SK-N-SH (cell line): ENCODE data around the gene ACACA. TPM values are rescaled to one million over a fixed set of nuclear protein-coding genes. Genes with fewer than 3 reads are reported as not detected.
A peak's percentile ranks its signal among the peaks of the same experiment; 100 is the strongest.

ENCODE experiments used
- CTCF ChIA-PET: fragments of 300-600, 350-600 bp; formaldehyde crosslinking; extraction: SDS; loops from one replicate; lab custom pipeline; 2021; lab: Yijun Ruan, JAX
- POLR2A ChIA-PET: fragments of 350-600 bp; sonication (Branson Sonifier 250); formaldehyde crosslinking; extraction: SDS; loops from one replicate; lab custom pipeline; 2020; ENCODE audit warnings: antibody characterized with exemption, inconsistent platforms; lab: Yijun Ruan, JAX
- DNase-seq: peaks from one replicate; pipeline ENCODE4 v3.0.0; 2012
- H2AFZ ChIP-seq: fragments of 200-600 bp; sonication (generic); 2 replicates; pipeline ENCODE4 v1.8.1; 2016; ENCODE audit warnings: antibody characterized with exemption, mild to moderate bottlenecking, low read depth
- H3F3A ChIP-seq: fragments of 200-600 bp; sonication (generic); replicated peaks from 2 replicates; pipeline ENCODE3; 2016; ENCODE audit warnings: antibody characterized with exemption, mild to moderate bottlenecking; ENCODE audit not compliant: insufficient read depth
- H3K27ac ChIP-seq, 2 experiments: fragments of 200-500 bp in 1 of 2; fragments of 200-600 bp in 1 of 2; sonication (Bioruptor generic) in 1 of 2; sonication (generic), shearing (Covaris generic) in 1 of 2; 2 replicates each; pipeline versions ENCODE4 v1.5.1 to v1.6.1; 2014 to 2016; ENCODE audit warnings: low read depth in 2 of 2, inconsistent platforms in 1 of 2, low read length in 1 of 2, mild to moderate bottlenecking in 1 of 2, mixed read lengths in 1 of 2
- H3K27me3 ChIP-seq: fragments of 200-600 bp; sonication (generic), shearing (Covaris generic); 2 replicates; pipeline ENCODE4 v1.6.1; 2016; ENCODE audit warnings: mixed run types; ENCODE audit not compliant: insufficient read depth
- H3K36me3 ChIP-seq, 2 experiments: fragments of 200-500 bp in 1 of 2; fragments of 200-600 bp in 1 of 2; sonication (Bioruptor generic) in 1 of 2; sonication (generic) in 1 of 2; replicated peaks in 1 of 2; 2 replicates each; pipeline versions ENCODE3 to v1.5.1; 2014 to 2016; ENCODE audit warnings: low read length in 1 of 2, mild to moderate bottlenecking in 1 of 2; ENCODE audit not compliant: insufficient read depth in 2 of 2, control insufficient read depth in 1 of 2
- H3K4me1 ChIP-seq, 2 experiments: fragments of 200-500 bp in 1 of 2; fragments of 200-600 bp in 1 of 2; sonication (Bioruptor generic) in 1 of 2; sonication (generic), shearing (Covaris generic) in 1 of 2; 2 replicates each; pipeline versions ENCODE4 v1.5.1 to v1.6.1; 2014 to 2016; ENCODE audit warnings: low read depth in 1 of 2, low read length in 1 of 2, mixed run types in 1 of 2; ENCODE audit not compliant: insufficient read depth in 2 of 2, control insufficient read depth in 1 of 2
- H3K4me2 ChIP-seq: fragments of 200-600 bp; sonication (generic), shearing (Covaris generic); 2 replicates; pipeline ENCODE4 v1.6.1; 2017; ENCODE audit warnings: mixed run types
- H3K4me3 ChIP-seq, 2 experiments: fragments of 200-500 bp in 1 of 2; fragments of 200-600 bp in 1 of 2; sonication (Bioruptor generic) in 1 of 2; sonication (generic), shearing (Covaris generic) in 1 of 2; 2 replicates each; pipeline versions ENCODE4 v1.5.1 to v1.8.1; 2014 to 2016; ENCODE audit warnings: low read depth in 2 of 2, inconsistent platforms in 1 of 2, low read length in 1 of 2, mild to moderate bottlenecking in 1 of 2, mixed read lengths in 1 of 2, moderate library complexity in 1 of 2
- H3K79me2 ChIP-seq: fragments of 200-600 bp; sonication (generic); 2 replicates; pipeline ENCODE4 v1.8.1; 2017; ENCODE audit warnings: mild to moderate bottlenecking; ENCODE audit not compliant: insufficient read depth
- H3K9ac ChIP-seq: fragments of 200-600 bp; sonication (generic); 2 replicates; pipeline ENCODE4 v1.6.1; 2017; ENCODE audit warnings: mixed run types
- H3K9me2 ChIP-seq: fragments of 200-600 bp; sonication (generic); 2 replicates; pipeline ENCODE4 v1.6.1; 2017; ENCODE audit warnings: mixed run types
- H3K9me3 ChIP-seq: fragments of 200-600 bp; sonication (generic); 2 replicates; pipeline ENCODE4 v1.6.1; 2017; ENCODE audit warnings: mixed run types, mild to moderate bottlenecking, moderate library complexity
- H4K20me1 ChIP-seq: fragments of 200-600 bp; sonication (generic); 2 replicates; pipeline ENCODE4 v1.6.1; 2017; ENCODE audit warnings: mild to moderate bottlenecking, mixed run types; ENCODE audit not compliant: insufficient read depth
- CHD2 ChIP-seq: fragments of 150-350 bp; IDR thresholded peaks from 2 replicates; pipeline ENCODE4 v1.6.1; 2018; ENCODE audit warnings: low read length; ENCODE audit not compliant: partially characterized antibody
- ELF1 ChIP-seq: IDR thresholded peaks from 2 replicates; pipeline ENCODE4 v1.4.0; 2012
- EP300 ChIP-seq, 2 experiments: IDR thresholded peaks; 2 replicates each; pipeline versions ENCODE4 v1.4.0 to v1.6.1; 2012; ENCODE audit warnings: borderline replicate concordance in 1 of 2, low read depth in 1 of 2, low read length in 1 of 2
- EZH2phosphoT487 ChIP-seq: fragments of 200-600 bp; sonication (generic); IDR thresholded peaks from 2 replicates; pipeline ENCODE4 v1.6.1; 2017; ENCODE audit warnings: low read depth, mixed run types, mild to moderate bottlenecking, antibody characterized with exemption, moderate library complexity, borderline replicate concordance
- FOXJ3 ChIP-seq: sonication (generic); formaldehyde crosslinking; IDR thresholded peaks from 2 replicates; pipeline ENCODE4 v1.5.1; 2020; ENCODE audit warnings: mild to moderate bottlenecking, missing genetic modification reagents
- FOXM1 ChIP-seq: IDR thresholded peaks from 2 replicates; pipeline ENCODE4 v1.4.0; 2012; ENCODE audit warnings: low read depth, mild to moderate bottlenecking
- GATA2 ChIP-seq: sonication (generic); formaldehyde crosslinking; IDR thresholded peaks from 2 replicates; pipeline ENCODE4 v1.5.0; 2020; ENCODE audit warnings: mild to moderate bottlenecking, missing genetic modification reagents
- MAX ChIP-seq: IDR thresholded peaks from 2 replicates; pipeline ENCODE4 v1.4.0; 2012; ENCODE audit warnings: low read depth
- MEF2A ChIP-seq: IDR thresholded peaks from 2 replicates; pipeline ENCODE4 v1.4.0; 2012; ENCODE audit warnings: low read depth, borderline replicate concordance
- MXI1 ChIP-seq: IDR thresholded peaks from 2 replicates; pipeline ENCODE4 v1.6.1; 2012; ENCODE audit warnings: mild to moderate bottlenecking, low read depth, low read length, improper control_type of control experiment
- NFIC ChIP-seq: IDR thresholded peaks from 2 replicates; pipeline ENCODE4 v1.4.0; 2012; ENCODE audit warnings: borderline replicate concordance
- NRF1 ChIP-seq: IDR thresholded peaks from 2 replicates; pipeline ENCODE4 v1.6.1; 2012; ENCODE audit warnings: low read depth, mild to moderate bottlenecking, low read length
- POLR2AphosphoS5 ChIP-seq: IDR thresholded peaks from 2 replicates; pipeline ENCODE4 v1.6.1; 2012; ENCODE audit warnings: low read depth, low read length
- RAD21 ChIP-seq: IDR thresholded peaks from 2 replicates; pipeline ENCODE4 v1.6.1; 2012; ENCODE audit warnings: mild to moderate bottlenecking, low read length
- RFX5 ChIP-seq: IDR thresholded peaks from 2 replicates; pipeline ENCODE4 v1.6.1; 2012; ENCODE audit warnings: mild to moderate bottlenecking, improper control_type of control experiment, low read length
- RXRA ChIP-seq: IDR thresholded peaks from 2 replicates; pipeline ENCODE4 v1.4.0; 2012; ENCODE audit warnings: low read depth, mild to moderate bottlenecking, borderline replicate concordance
- SIN3A ChIP-seq: IDR thresholded peaks from 2 replicates; pipeline ENCODE4 v1.6.1; 2012; ENCODE audit warnings: low read depth, mild to moderate bottlenecking, low read length, moderate library complexity, borderline replicate concordance
- TAF1 ChIP-seq: IDR thresholded peaks from 2 replicates; pipeline ENCODE4 v1.6.1; 2012; ENCODE audit warnings: low read depth, mild to moderate bottlenecking, low read length, moderate library complexity, borderline replicate concordance
- TEAD4 ChIP-seq: IDR thresholded peaks from 2 replicates; pipeline ENCODE4 v1.4.0; 2012; ENCODE audit warnings: mild to moderate bottlenecking, borderline replicate concordance; ENCODE audit not compliant: insufficient read depth
- USF2 ChIP-seq: fragments of 150-350 bp; IDR thresholded peaks from 2 replicates; pipeline ENCODE4 v1.6.1; 2017; ENCODE audit warnings: antibody characterized with exemption, low read length, low read depth, borderline replicate concordance
- ZBTB33 ChIP-seq: IDR thresholded peaks from 2 replicates; pipeline ENCODE4 v1.4.0; 2012; ENCODE audit warnings: low read depth, borderline replicate concordance
- WGBS: methylation state at CpG from one replicate; pipeline ENCODE4 v1.1.6; 2017; ENCODE audit warnings: low lambda C conversion rate; 5-methylcytosine and 5-hydroxymethylcytosine counted together
- polyA plus RNA-seq, 3 experiments: library from polyadenylated mRNA; depleted of rRNA; stranded (reverse); fragments of >200 nt; gene quantifications; 2 replicates each; pipeline ENCODE4 v1.2.3, GENCODE V29; 2012

The ACACA gene
- polyA plus RNA-seq, 1 of the 3 experiments (the other 2 are of a cell fraction): 27.2 TPM

GRCh38 chr17:37147301-37147812, 259.3 kb downstream of the ACACA start:
- peaks cover 11 to 32% of the 10 kb centered on the region in 2 experiments; a peak in 3 of 4 replicates for H3K4me1 ChIP-seq
- H3K9ac ChIP-seq: no peak overlapping the region; the same call in 1 of the 2 replicates
- H3K36me3 ChIP-seq: peaks cover 15 to 17% of the 10 kb centered on the region in 2 experiments
- peak overlapping the region; percentile 3; the same call in 1 of the 2 replicates for H2AFZ ChIP-seq
- DNase-seq: no peak
- WGBS: 32% methylated on average over 4 of the region's 4 CpGs
- no peak overlapping the region for H3K4me3 ChIP-seq
- no peaks in the 10 kb centered on the region for H3K27me3 ChIP-seq
- no peaks in the 10 kb centered on the region for H4K20me1 ChIP-seq
- CTCF ChIA-PET: interaction anchor here (0.7 to 3.3 kb wide), 5 partner anchors 8 to 522 kb away, joined by 3 to 13 read pairs (median 4); no protein-coding TSS in a partner anchor
- H3K27ac ChIP-seq: peak overlapping the region; percentile 2 to 78; a peak in 3 of 4 replicates
- no peaks in the 10 kb centered on the region for H3K9me2 ChIP-seq
- POLR2A ChIA-PET: interaction anchor here (0.6 to 1.1 kb wide), 3 partner anchors 17 to 91 kb away, joined by 4 read pairs; no protein-coding TSS in a partner anchor
- no peaks in the 10 kb centered on the region for H3F3A ChIP-seq
- no peaks in the 10 kb centered on the region for H3K9me3 ChIP-seq
- no peak for TF ChIP-seq ELF1
- TF ChIP-seq NRF1: no peak
- no peak for TF ChIP-seq EP300 (IDR thresholded peaks at IDR 0.05; ENCODE audit: borderline replicate concordance in 1 of 2, low read depth in 1 of 2, low read length in 1 of 2)
- TF ChIP-seq TEAD4: no peak
- no peak for TF ChIP-seq GATA2 (CRISPR knock-in tag)
- TF ChIP-seq MEF2A: no peak
- TF ChIP-seq RFX5: no peak
- no peak for TF ChIP-seq ZBTB33
- TF ChIP-seq EZH2phosphoT487: no peak
- no peak for TF ChIP-seq MAX
- TF ChIP-seq NFIC: no peak
- TF ChIP-seq, all 33 proteins: peak for 0
- H3K79me2 ChIP-seq: no peaks in the 10 kb centered on the region
- H3K4me2 ChIP-seq: peak overlapping the region; percentile 51

GRCh38 chr17:37146086-37147064, 260.3 kb downstream of the ACACA start:
- Histone ChIP-seq H3K36me3 (peaks cover 14 to 17% of the 10 kb centered on the region in 2 experiments), H3K79me2 (no peaks in the 10 kb centered on the region), H3K9me3 (no peaks in the 10 kb centered on the region), H3K4me1 (peaks cover 11 to 32% of the 10 kb centered on the region in 2 experiments; a peak in 3 of 4 replicates), H3K4me2 (no peak overlapping the region; the same call in 1 of the 2 replicates), H4K20me1 (no peaks in the 10 kb centered on the region), H3K9me2 (no peaks in the 10 kb centered on the region), H3K4me3 (no peak overlapping the region), H3K9ac (no peak overlapping the region), H3K27ac (peak overlapping the region in 1 of 2 experiments; percentile 78; a peak in 2 of 4 replicates), H3K27me3 (no peaks in the 10 kb centered on the region), H2AFZ (no peak overlapping the region), H3F3A (no peaks in the 10 kb centered on the region)
- WGBS: 69% methylated on average over 8 of the region's 8 CpGs
- DNase-seq: peak; percentile 45
- ChIA-PET CTCF (interaction anchor here (1.5 to 3.3 kb wide), 2 partner anchors 7 to 29 kb away, joined by 4 to 13 read pairs; no protein-coding TSS in a partner anchor), POLR2A (interaction anchor here (0.9 kb wide), 1 partner anchor 90 kb away, joined by 4 read pairs; no protein-coding TSS in a partner anchor)
- TF ChIP-seq NRF1 (no peak), MAX (no peak), MXI1 (peak; percentile 21; the same call in 1 of the 2 replicates), TAF1 (no peak), RXRA (no peak), MEF2A (no peak), FOXM1 (no peak), FOXJ3 (CRISPR knock-in tag) (peak; percentile 77), NFIC (no peak), USF2 (no peak), CHD2 (peak; percentile 62), GATA2 (CRISPR knock-in tag) (peak; percentile 92), POLR2AphosphoS5 (no peak), SIN3A (no peak), RAD21 (0 out of 2 replicates have a peak, but pooled peaks have one; percentile 7), EZH2phosphoT487 (no peak)
